Adrenal gland (tissue), 5 donors: ENCODE measurements around the gene ACVR1B.

Source experiments
- CTCF ChIP-seq, 6 experiments: fragments of 450-650 bp in 4 of 6; fragments of 200-600 bp in 2 of 6; sonication (generic) in 1 of 6; IDR thresholded peaks; 1 replicate in 5 of 6; 2 replicates in 1 of 6; pipeline versions ENCODE4 v1.5.1 to v1.8.0; 2016 to 2021; ENCODE audit warnings: antibody characterized with exemption in 6 of 6, mild to moderate bottlenecking in 2 of 6, moderate library complexity in 1 of 6
- POLR2A ChIP-seq, 2 donors: fragments of 450-650 bp; IDR thresholded peaks; one replicate each; pipeline ENCODE4 v1.6.1; 2017; ENCODE audit warnings: antibody characterized with exemption in 2 of 2, mild to moderate bottlenecking in 2 of 2, moderate library complexity in 1 of 2
- donor health status: DM: no; HTN: no; CAD: no.

GRCh38 chr12:51915951-51916350 is 35.5 kb upstream of the ACVR1B start:
- TF ChIP-seq CTCF (IDR thresholded peaks at IDR 0.05) (no peak), POLR2A (IDR thresholded peaks at IDR 0.05) (no peak)
